ENCODE results near the gene ASB13. TPM values are rescaled to one million over a fixed set of nuclear protein-coding genes. Genes with fewer than 3 reads are reported as not detected.

ASB13 gene
- total RNA-seq, result 11.6 and 13.9 TPM in 2 replicates

GRCh38 chr10:5666008-5666840 lies at the start of gene ASB13:
TSS of gene ASB13 (minus strand) at chr10:5666595. CDS start at chr10:5666551, 44 bp downstream.

GRCh38 chr10:5684318-5684970 lies 18.0 kb upstream of the ASB13 start, which contains the start of gene TASOR2:
TSS of gene TASOR2 (plus strand) at chr10:5684838. CDS start at chr10:5720643, 35,805 bp downstream.

Other genes with a start within 250 kb of the ASB13 start
- not detected in 2 replicates for gene CALML5, start 167.0 kb downstream of the ASB13 start, total RNA-seq
- not detected in 2 replicates for gene CALML3, start 141.6 kb downstream of the ASB13 start, total RNA-seq
- gene TASOR2, start 18.2 kb upstream of the ASB13 start, total RNA-seq, result 63.3 and 76.1 TPM in 2 replicates
- 532 and 540 TPM in 2 replicates for gene GDI2, start 146.8 kb upstream of the ASB13 start, total RNA-seq
- gene ANKRD16, start 223.3 kb upstream of the ASB13 start, total RNA-seq, result 8.4 and 12.9 TPM in 2 replicates
- 96.6 and 151 TPM in 2 replicates for gene FBH1, start 223.6 kb upstream of the ASB13 start, total RNA-seq